Activated gamma-delta T cell treated with anti-CD3 and anti-CD28 coated beads, Interleukin-2, amount 50 U/mL, for 16 hours (primary cell): Measurements from ENCODE around the gene M1AP.
"Not testable (repeated sequence)": the region's sequence is repeated elsewhere in the genome, so short reads cannot be mapped to it uniquely, and the experiment has no call there.

Experiments
- DNase-seq: peaks from one replicate; pipeline ENCODE4 v3.0.0-alpha.2; 2020; ENCODE audit warnings: low read depth

Gene M1AP

DNA sequence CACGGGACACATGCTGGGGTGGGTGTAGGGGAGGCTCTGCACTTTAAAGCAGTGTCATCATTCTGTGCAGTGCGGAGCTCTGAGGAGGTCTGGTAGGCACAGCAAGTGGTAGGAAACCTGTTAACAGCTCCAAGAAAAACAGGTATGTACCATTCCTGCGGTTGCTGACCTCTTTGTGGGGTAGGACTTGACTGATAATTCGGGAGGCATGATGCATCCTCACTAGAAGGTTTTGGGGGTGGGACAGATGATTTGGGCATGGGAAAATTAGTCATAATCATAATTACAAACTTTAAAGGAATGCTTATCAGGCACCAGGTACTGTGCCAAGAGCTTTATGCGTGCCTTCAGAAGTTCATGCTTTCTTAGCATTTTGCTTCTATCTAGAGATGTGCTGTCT lies 83.9 kb downstream of the M1AP start:
- no peak for DNase-seq

GRCh38 chr2:74562126-74562775 lies 85.9 kb downstream of the M1AP start:
- no peak for DNase-seq

DNA sequence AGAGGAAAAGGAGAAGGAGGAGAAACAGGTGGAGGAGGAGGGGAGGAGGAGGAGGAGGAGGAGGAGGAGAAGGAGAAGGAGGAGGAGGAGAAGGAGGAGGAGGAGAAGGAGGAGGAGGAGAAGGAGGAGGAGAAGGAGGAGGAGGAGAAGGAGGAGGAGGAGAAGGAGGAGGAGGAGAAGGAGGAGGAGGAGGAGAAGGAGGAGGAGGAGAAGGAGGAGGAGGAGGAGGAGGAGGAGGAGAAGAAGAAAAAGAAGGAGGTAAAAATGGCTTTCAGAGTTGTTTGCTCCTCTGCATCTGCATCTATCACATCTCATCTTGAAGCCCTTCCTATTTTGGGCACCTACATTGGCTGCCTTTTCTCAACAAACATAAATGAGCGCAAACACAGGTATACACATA lies 87.1 kb downstream of the M1AP start:
- not testable (repeated sequence) for DNase-seq

DNA sequence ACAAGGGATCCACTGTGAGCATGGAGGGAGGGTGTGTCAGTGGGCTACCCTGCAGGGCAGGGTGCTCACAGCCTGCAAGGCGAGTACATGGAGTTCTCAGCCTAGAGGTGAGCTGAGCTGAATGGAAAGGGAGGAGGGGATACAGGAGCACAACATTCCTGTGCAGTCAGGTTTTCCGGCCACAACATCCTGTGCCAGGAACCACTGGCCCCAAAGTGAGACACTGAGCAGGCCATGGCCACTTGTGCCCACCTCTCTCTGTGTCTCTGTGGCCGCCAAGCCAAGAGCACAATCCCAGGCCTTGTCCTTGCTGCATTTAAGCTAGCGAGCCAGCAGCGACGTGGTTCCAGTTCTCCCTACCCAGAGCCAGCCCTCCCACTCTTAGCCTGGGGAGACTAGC lies 87.5 kb downstream of the M1AP start:
- no peak for DNase-seq

GRCh38 chr2:74559912-74560311 lies 88.2 kb downstream of the M1AP start:
- DNase-seq, result no peak

- DNase-seq, result no peak
Measured at GRCh38 chr2:74558284-74559230, 89.6 kb downstream of the M1AP start.

DNA sequence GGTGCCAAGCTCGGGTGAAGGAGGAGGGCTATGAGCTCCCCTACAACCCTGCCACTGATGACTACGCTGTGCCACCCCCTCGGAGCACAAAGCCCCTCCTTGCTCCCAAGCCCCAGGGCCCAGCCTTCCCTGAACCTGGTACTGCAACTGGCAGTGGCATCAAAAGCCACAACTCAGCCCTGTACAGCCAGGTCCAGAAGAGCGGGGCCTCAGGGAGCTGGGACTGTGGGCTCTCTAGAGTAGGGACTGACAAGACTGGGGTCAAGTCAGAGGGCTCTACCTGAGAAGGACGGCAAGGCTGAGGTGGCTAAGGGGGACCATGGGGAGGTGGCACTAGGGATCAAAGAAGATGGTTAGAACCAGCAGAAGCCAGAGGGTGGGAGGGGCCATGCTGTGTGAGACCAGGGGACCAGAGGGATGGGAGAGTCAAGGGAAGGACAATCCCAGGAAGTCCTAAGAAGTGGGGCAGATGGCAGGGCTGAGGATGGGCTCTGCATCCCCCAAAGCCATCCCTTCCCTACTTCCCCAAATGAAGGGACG lies 91.2 kb downstream of the M1AP start:
- DNase-seq, result no peak

- no peak for DNase-seq
Measured at GRCh38 chr2:74556159-74556558, 92.0 kb downstream of the M1AP start.

DNA sequence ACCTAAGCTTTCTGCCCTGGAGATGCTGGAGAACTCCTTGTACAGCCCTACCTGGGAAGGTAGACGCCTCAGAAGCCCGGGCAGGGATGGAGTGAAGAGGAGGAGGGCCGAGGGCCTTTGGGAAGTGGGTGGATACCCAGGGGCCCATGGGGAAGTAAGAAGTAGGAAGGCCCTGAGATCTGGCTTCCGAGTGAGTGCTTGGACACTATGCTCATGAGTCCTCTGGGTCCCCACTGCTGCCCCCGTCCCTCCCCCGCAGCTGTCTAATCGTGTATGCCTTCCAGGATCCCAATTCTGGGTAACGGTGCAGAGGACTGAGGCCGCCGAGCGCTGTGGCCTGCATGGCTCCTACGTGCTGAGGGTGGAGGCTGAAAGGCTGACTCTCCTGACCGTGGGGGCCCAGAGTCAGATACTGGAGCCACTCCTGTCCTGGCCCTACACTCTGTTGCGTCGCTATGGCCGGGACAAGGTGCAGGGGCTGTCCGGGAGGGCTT lies 92.5 kb downstream of the M1AP start:
- no peak for DNase-seq

GRCh38 chr2:74554820-74555531 lies 93.2 kb downstream of the M1AP start:
- DNase-seq, result peak; percentile 15

GRCh38 chr2:74553892-74554819 lies 94.0 kb downstream of the M1AP start, which contains the start of the genes DOK1 and LOXL3:
DOK1 (plus strand) TSS chr2:74554720; CDS start chr2:74554755, 35 bp downstream.
LOXL3 (minus strand) TSS chr2:74553942; CDS start chr2:74552634, 1,308 bp downstream.
- peak; percentile 68 for DNase-seq

DNA sequence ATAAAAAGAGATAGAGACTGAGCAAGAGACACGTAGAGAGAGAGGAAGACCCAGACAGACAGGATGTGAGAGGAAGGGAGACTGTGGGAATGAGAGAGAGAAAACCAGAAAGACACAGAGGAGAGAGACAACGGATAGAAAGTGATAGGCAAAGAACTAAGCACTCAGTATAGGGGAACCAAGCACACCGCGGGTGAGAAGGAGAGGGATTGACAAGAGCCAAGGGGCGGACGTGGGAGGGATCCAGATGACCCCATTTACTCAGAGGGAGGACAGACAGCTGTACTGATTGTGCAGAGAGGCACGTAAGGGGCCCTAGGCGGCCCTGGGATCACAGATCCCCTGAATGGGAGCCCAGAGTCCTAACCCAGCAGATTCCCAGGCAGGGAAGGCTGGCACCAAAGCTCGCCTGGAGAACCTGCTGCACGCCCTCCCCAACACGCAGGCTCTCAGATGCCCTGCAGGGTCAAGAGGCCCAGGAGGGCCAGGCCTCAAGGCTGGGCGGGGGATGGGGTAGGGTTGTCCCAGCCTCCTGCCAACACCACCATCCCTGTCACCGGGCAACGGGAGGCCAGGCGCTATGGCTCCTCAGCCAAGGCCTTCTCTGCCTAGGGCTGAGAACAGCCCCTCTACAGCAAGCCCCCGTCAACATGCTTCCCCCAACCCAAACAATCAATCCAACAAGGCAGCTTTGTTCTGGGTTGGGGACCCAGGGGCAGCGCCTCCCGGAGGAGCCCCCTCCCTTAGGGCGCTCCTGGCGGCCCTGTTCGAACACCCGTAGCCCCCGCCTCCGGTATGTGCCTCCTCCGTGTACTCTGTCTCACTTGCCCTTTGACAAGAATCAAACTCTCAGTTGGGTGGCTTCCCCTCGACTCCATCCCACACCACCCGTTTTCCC lies 95.0 kb downstream of the M1AP start:
- no peak for DNase-seq

DNA sequence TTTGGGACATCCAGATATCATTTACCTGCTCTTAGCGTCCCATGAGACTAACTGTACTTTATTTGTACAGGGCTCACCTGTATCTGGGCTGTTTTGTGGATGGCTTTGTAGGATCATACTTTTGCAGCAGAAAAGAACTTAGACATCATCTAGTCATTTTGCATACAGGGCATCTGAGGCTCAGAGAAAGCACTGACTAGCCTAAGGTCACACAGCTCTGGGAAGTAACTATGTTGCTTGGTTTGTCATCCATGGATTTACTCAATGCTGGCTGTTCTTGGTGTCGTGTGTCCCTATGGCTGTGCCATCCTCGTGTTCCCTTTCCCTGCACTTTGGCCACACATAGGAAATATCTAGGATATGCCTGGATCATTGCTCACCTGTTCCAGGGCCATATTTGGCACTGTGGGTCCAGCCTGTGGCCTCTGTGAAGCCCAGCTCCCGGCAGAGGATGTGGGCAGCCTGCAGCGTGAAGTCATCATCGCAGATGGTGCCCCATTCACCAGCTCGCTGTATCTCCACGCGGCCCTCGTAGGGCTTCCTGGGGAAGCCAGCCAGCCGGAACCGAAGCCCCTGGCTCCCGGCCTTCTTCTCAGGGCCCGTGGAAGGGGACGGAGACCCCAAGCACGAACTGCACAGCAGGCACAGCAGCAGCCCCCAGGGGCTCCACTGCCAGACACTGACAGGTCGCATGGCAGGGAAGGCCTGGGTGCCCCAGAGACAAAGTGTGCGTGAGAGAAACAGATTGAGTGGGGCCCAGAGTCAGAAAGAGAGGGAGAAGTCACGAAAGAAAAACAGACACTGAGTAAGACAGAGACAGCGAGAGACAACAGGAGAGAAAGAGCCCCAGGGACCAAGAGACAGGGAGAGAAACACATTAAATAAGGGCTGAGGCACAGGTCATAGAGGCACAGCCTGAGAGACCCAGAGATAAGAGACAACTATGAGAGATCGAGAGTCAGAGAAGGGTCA lies 95.9 kb downstream of the M1AP start:
- DNase-seq, result no peak

DNA sequence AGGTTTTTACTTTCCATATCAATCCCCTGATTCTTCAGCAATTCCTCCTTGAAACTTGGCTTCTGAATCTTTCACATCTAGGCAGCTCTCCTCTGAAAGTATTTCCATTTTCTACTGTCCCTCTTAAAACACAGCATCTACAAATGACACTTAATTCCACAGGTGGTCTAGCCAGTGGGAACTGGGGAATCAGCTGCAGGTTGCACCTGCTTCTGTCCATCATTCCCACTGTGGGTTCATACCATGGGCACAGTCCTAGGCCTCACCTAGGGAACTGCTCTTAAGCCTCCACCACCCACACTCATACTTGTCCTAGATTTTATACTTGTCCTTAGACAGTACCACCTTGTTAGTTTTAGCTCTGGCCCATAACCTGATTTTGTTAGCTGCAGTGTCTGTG lies 96.6 kb downstream of the M1AP start:
- no peak for DNase-seq

- DNase-seq, result no peak
Measured at GRCh38 chr2:74550231-74550630, 97.9 kb downstream of the M1AP start.

GRCh38 chr2:74548900-74549826 lies 99.0 kb downstream of the M1AP start:
- DNase-seq, result no peak

GRCh38 chr2:74548285-74548899 lies 99.7 kb downstream of the M1AP start:
- DNase-seq, result no peak
